ENCODE results near the gene PYCR2.
"Not testable (repeated sequence)": the region's sequence is repeated elsewhere in the genome, so short reads cannot be mapped to it uniquely, and the experiment has no call there.

Gene PYCR2

DNA sequence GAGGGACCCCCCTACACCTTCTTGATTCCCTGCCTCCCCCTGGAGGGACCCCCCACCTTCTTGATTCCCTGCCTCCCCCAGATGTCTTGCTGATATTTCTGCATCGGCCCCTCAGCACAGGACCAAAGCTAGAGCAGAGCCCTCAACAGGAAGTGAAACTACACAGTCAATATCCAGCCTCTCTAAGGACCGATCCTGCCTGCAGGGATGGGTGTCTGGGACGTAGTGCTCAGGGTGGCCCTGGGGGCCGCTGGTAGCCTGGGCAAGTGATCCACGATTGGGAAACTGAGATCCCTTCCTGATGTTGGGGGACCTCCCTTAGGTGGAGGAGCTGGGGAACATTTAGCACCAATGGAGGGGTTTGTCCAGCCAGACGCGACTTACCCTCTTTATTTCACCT is 20.9 kb upstream of the PYCR2 start:
- H3K4me3 ChIP-seq (ENCODE audit: low read length), result no peak overlapping the region
- DNase-seq (ENCODE audit: low read depth, low spot score), result no peak

- DNase-seq (ENCODE audit: low read depth, low spot score), result no peak
- no peak overlapping the region for H3K4me3 ChIP-seq (ENCODE audit: low read length)
Measured at GRCh38 chr1:225944387-225944786, 20.3 kb upstream of the PYCR2 start.

- no peak for DNase-seq (ENCODE audit: low read depth, low spot score)
- H3K4me3 ChIP-seq (ENCODE audit: low read length), result no peak overlapping the region
Measured at GRCh38 chr1:225943582-225943981, 19.5 kb upstream of the PYCR2 start.

- H3K4me3 ChIP-seq (ENCODE audit: low read length), result no peak overlapping the region
- no peak for DNase-seq (ENCODE audit: low read depth, low spot score)
Measured at GRCh38 chr1:225942574-225942973, 18.5 kb upstream of the PYCR2 start.

DNA sequence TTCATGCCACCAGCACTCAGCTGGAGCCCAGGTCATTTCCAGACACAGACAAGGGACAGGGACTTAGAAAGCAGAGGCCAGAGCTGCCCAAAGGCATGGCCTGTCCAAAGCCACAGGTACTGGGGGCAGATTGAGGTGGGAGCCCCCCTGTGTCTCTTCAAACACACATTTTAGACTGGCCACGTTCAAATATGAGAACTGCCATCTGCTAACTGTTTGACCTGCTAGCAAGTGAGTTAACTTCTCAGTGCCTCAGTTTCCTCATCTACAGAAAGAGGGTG is 17.8 kb upstream of the PYCR2 start:
- no peak for DNase-seq (ENCODE audit: low read depth, low spot score)
- H3K4me3 ChIP-seq (ENCODE audit: low read length), result no peak overlapping the region

DNA sequence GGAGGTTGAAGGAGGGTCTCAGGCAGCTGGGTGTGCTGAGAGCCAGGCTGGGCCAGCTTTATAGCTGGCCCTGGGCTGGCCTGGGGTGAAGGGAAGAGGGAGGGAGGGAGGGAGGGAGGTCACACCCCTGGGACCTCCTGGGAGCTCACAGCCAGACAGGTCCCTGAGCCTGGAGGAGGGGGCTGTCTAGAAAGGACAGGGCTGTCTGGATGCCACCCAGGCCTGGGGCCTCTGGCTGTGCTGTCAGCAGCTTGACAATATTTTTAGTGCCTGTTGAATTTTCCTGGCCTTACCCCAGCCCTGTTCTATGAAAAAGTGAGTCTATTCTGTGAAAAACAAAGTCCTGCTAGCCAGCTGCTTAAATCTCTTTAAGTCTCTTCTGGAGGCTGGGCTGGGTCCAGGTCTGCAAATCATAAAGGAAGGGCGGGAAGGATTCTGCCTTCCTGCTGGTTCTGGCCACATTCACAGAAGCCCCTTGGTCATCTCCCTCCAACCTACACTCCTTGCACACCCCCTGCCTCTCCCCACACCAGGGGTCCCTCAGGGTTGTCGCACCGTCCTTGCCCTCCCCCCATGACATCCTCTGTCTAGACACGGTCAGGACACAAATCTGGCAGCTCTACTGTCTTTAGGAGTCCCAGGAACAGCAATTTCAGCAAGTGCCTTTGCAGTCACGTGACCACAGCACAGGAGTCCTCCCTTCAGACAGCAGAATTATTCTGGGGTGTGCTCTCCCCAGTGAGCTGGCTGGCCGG is 17.3 kb upstream of the PYCR2 start, which contains the start of gene LEFTY2:
Gene LEFTY2 (minus strand): TSS at position 34 of the 755 bp plus-strand sequence. CDS start 80 bp downstream, outside the sequence.
- DNase-seq (ENCODE audit: low read depth, low spot score), result no peak
- H3K4me3 ChIP-seq (ENCODE audit: low read length), result no peak within 1 kb of the TSS

DNA sequence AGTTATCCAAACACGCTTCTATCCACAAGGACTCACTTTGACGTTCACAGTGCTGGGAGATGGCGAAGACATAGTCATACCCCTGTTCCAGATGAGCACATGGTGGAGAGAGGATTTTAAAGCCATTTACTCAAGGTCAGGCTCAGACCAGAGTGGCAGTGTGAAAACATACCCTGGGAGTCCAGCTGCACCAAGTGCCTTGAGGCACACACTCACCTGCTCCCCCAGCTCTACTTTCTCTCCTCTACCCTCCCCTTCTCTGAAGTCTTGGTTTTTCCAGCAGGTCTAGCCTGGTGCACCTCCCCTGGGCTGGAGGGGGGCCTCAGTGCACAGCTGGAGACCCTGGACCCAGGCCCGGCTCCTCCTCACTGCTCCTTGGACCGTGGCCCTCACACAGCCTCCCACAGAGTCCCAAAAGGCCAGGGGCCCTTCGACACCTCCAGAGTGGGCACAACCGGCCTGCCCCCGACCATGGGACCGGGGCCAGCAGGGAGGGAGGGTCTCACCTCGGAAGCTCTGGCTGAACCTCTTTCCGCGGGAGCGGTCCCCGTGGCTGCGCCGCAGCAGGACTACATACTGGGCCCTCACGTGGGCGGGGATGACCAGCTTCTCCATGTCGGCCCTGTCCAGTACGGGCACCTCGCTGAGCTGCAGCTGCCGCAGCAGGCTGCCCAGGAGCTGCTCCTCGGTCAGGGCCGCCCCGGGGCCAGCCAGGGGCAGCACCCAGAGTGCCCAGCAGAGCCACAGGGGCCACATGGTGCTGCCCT is 16.5 kb upstream of the PYCR2 start:
- no peak for DNase-seq (ENCODE audit: low read depth, low spot score)
- no peak overlapping the region for H3K4me3 ChIP-seq (ENCODE audit: low read length)

GRCh38 chr1:225939939-225940310 is 15.9 kb upstream of the PYCR2 start:
- DNase-seq (ENCODE audit: low read depth, low spot score); H3K4me3 ChIP-seq (ENCODE audit: low read length): not testable (repeated sequence)

GRCh38 chr1:225939097-225939938 is 15.3 kb upstream of the PYCR2 start:
- DNase-seq (ENCODE audit: low read depth, low spot score); H3K4me3 ChIP-seq (ENCODE audit: low read length): not testable (repeated sequence)

DNA sequence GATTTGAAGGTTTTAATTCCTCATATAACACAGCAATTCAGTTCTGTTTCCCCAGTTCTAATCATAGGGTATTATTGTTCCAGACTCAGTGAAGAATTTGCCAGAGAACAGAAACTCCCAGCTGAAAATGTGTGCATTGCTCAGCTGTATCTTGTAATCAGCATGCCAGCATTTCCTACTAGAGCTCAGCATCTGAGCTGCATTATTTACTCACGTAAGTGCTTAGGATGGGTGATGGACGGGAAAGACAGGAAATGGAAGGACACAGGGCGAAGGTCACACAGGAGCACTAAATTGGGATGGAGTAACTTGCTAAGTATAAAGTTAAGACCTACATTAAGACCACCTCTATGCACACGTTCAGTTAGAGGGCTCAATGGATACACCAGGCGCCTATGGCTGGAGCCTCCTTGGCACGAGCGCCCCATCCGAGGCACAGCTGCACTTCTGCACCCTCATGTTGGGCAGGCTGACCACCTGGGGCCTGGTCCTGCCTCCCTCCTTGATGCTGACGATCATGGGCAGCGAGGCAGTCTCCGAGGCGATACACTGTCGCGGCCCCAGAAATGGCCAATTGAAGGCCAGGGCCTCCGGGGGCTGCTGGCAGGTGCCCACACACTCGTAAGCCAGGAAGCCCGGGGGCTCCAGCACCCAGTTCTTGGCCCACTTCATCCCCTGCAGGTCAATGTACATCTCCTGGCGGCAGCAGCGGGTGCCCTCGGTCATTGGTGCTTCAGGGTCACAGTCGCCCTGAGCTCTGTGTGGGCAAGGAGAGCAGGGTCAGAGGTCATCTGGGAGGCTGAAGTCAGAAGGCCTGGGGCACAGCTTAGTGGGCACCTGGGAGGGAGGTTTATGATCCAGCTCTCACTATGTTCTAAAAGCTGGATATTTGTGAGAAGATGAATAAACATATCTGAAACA is 13.3 kb upstream of the PYCR2 start:
- no peak for DNase-seq (ENCODE audit: low read depth, low spot score)
- no peak overlapping the region for H3K4me3 ChIP-seq (ENCODE audit: low read length)

DNA sequence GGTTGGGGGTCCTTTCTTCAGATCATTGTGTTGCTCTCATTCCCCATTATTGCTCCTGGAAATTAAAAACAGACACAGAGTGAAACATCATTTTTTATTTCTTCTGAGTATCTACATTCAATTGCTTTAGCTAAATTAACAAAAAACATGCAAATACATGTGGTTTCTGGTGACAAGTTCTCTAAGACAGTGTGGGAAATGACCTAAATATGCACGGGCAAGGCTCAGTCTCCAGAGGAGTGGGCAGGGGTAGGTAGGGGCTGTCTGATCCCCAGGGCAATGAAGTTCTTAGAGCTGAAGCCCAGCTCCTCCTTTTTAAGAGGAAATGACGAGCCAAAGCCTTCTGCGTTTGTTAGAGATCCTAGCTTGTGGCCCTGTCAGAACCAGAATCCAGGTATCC is 12.5 kb upstream of the PYCR2 start:
- no peak overlapping the region for H3K4me3 ChIP-seq (ENCODE audit: low read length)
- no peak for DNase-seq (ENCODE audit: low read depth, low spot score)

DNA sequence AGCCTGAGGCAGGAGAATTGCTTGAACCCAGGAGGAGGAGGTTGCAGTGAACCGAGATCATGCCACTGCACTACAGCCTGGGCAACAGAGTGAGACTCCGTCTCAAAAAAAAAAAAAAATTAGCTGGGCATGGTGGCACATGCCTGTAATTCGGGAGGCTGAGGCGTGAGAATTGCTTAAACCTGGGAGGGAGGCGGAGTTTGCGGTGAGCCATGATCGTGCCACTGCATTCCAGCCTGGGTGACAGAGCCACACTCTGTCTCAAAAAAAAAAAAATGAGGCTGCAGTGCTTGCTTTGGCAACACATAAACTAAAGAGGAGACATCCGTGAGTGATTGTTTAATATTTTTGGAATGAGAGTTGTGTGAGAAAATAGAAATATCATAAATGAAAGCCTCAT is 12.0 kb upstream of the PYCR2 start:
- DNase-seq (ENCODE audit: low read depth, low spot score); H3K4me3 ChIP-seq (ENCODE audit: low read length): not testable (repeated sequence)

DNA sequence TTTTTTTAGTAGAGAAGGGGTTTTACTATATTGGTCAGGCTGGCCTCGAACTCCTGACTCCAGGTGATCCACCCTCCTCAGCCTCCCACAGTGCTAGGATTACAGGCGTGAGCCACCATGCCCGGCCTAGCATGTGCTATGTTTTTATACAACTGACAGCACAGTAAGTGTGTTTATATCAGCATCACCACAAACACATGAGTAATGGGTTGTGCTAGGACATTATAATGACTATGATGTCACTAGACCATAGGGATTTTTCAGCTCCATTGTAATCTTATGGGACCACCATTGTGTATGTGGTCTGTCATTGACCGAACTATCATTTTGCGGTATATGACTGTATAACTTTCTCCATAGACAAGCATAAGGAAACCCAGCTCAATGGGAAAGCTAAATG is 10.7 kb upstream of the PYCR2 start:
- H3K4me3 ChIP-seq (ENCODE audit: low read length), result no peak overlapping the region
- no peak for DNase-seq (ENCODE audit: low read depth, low spot score)

DNA sequence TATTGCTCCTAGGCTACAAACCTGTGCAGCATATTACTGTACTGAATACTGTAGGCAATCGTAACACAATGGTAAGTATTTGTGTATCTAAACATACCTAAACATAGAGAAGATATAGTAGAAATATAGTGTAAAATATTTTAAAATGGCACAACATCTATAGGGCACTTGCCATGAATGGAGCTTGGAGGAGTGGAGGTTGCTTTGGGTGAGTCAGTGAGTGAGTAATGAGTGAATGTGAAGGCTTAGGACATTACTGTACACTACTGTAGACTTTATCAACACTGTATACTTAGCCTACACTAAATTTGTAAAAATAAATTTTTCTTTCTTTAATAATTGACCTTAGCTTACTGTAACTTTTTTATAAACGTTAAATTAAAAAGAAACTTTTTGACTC is 9.0 kb upstream of the PYCR2 start:
- DNase-seq (ENCODE audit: low read depth, low spot score), result no peak
- no peak overlapping the region for H3K4me3 ChIP-seq (ENCODE audit: low read length)

- H3K4me3 ChIP-seq (ENCODE audit: low read length), result no peak overlapping the region
- DNase-seq (ENCODE audit: low read depth, low spot score), result no peak
Measured at GRCh38 chr1:225931270-225932136, 7.5 kb upstream of the PYCR2 start.

DNA sequence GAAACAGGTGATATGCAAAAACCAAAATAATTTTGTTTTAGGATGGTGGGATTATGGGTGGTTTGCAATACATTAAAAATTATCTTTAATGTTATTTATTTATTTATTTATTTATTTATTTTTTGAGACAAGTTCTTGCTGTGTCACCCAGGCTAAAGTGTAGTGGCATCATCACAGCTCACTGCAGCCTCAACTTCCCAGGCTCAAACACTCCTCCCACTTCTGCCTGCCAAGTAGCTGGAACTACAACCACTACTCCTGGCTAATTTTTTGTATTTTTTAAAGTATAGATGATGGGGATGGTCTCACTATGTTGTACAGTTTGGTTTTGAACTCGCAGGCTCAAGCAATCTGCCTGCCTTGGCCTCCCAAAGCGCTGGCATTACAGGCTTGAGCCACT is 6.5 kb upstream of the PYCR2 start:
- H3K4me3 ChIP-seq (ENCODE audit: low read length), result no peak overlapping the region
- DNase-seq (ENCODE audit: low read depth, low spot score), result no peak

DNA sequence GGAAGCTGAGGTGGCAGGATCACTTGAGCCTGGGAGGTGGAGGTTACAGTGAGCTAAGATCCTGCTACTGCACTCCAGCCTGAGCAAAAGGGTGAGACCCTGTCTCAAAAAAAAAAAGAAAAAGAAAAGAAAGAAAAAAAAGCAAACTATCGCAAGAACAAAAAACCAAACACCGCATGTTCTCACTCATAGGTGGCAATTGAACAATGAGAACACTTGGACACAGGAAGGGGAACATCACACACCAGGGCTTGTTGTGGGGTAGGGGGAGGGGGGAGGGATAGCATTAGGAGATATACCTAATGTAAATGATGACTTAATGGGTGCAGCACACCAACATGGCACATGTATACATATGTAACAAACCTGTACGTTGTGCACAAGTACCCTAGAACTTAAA is 5.4 kb upstream of the PYCR2 start:
- not testable (repeated sequence) for H3K4me3 ChIP-seq (ENCODE audit: low read length); DNase-seq (ENCODE audit: low read depth, low spot score)

All from Jurkat, Clone E6-1 (cell line).